DOHH2 (cell line): ENCODE measurements around the gene PARVB.

Source experiments
- H3F3A ChIP-seq: fragments of 200-600 bp; sonication (generic), shearing (Covaris generic); 2 replicates; pipeline ENCODE4 v1.6.0; 2016; ENCODE audit warnings: antibody characterized with exemption, mild to moderate bottlenecking; ENCODE audit not compliant: control insufficient read depth, insufficient read depth
- H3K27ac ChIP-seq: fragments of 200-600 bp; sonication (generic); 2 replicates; pipeline ENCODE4 v1.5.1; 2014; ENCODE audit warnings: low read depth, mild to moderate bottlenecking, low read length, moderate library complexity
- H3K27me3 ChIP-seq: fragments of 200-600 bp; sonication (generic); 2 replicates; pipeline ENCODE4 v1.6.1; 2014; ENCODE audit warnings: mild to moderate bottlenecking, low read length, mixed read lengths; ENCODE audit not compliant: control insufficient read depth
- H3K36me3 ChIP-seq: fragments of 200-600 bp; sonication (generic); 2 replicates; pipeline ENCODE4 v1.6.1; 2014; ENCODE audit warnings: mild to moderate bottlenecking, low read length, moderate library complexity, mixed read lengths; ENCODE audit not compliant: control insufficient read depth
- H3K4me1 ChIP-seq: fragments of 200-600 bp; sonication (generic); 2 replicates; pipeline ENCODE4 v1.6.1; 2014; ENCODE audit warnings: mild to moderate bottlenecking, low read length, mixed read lengths; ENCODE audit not compliant: control insufficient read depth
- H3K4me2 ChIP-seq: fragments of 200-600 bp; sonication (generic); 2 replicates; pipeline ENCODE4 v1.6.0; 2014; ENCODE audit warnings: mild to moderate bottlenecking, low read length, moderate library complexity
- H3K4me3 ChIP-seq: fragments of 200-600 bp; sonication (generic); 2 replicates; pipeline ENCODE4 v1.5.1; 2014; ENCODE audit warnings: mild to moderate bottlenecking, low read length, mixed read lengths
- H3K79me2 ChIP-seq: fragments of 200-600 bp; sonication (generic); 2 replicates; pipeline ENCODE4 v1.6.1; 2014; ENCODE audit warnings: mild to moderate bottlenecking, low read length, mixed read lengths; ENCODE audit not compliant: control insufficient read depth
- H3K9me2 ChIP-seq: fragments of 200-600 bp; sonication (generic); replicated peaks from 2 replicates; pipeline ENCODE4 v1.6.1; 2014; ENCODE audit warnings: mild to moderate bottlenecking, low read length, mixed read lengths; ENCODE audit not compliant: control insufficient read depth
- H3K9me3 ChIP-seq: fragments of 200-600 bp; sonication (generic); 2 replicates; pipeline ENCODE4 v1.6.1; 2014; ENCODE audit warnings: antibody characterized with exemption, low read length, mixed read lengths; ENCODE audit not compliant: control insufficient read depth, insufficient read depth
- H4K20me1 ChIP-seq: fragments of 200-600 bp; sonication (generic); 2 replicates; pipeline ENCODE4 v1.6.0; 2014; ENCODE audit warnings: low read depth, mild to moderate bottlenecking, antibody characterized with exemption, low read length, moderate library complexity; ENCODE audit not compliant: control insufficient read depth, insufficient read depth
- EZH2phosphoT487 ChIP-seq: fragments of 200-600 bp; sonication (generic); IDR thresholded peaks from 2 replicates; pipeline ENCODE4 v1.6.1; 2017; ENCODE audit warnings: borderline replicate concordance, mild to moderate bottlenecking, antibody characterized with exemption, low read length, moderate library complexity, mixed read lengths
- TF ChIP-seq, protein P1 (sequence below): fragments of 200-600 bp; sonication (generic); IDR thresholded peaks from one replicate; pipeline ENCODE4 v1.5.1; 2014; ENCODE audit warnings: antibody characterized with exemption, mild to moderate bottlenecking, low read depth, low read length; ENCODE audit not compliant: poor library complexity, severe bottlenecking

Gene PARVB

DNA sequence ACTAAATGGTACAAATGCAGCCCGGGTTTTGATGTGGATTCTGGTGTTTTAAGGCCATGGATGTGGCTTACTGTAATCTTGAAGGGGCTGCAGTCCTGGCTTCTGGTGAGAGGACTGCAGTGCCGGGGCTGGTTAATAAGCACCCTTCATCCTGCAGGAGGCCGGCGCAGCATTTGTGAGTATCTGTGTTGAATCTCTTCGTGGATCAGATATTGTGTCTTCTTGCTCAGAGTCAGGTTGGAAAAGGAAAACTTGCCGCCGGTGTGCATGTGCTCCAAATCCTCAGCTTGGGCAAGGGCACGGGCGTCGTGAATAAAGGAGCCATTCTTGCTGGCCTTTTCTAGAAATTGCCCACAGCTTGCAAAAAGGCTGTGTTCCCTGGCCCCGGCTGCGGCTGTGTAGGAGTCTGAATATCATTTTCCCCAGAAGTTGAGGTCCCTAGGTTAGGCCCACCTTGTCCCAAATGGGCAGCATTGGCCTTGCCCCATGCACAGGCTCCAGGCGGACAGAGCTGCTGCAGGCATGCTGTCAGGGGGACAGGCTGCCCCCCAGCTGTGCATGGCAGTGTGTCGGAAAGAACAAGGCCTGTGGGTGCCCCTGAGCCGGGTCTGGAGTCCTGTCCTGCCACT lies 28.9 kb upstream of the PARVB start:
- Histone ChIP-seq H3K4me2 (no peak overlapping the region), H3K79me2 (0 out of 2 replicates have a peak, but pooled peaks cover 7% of the 10 kb centered on the region)

DNA sequence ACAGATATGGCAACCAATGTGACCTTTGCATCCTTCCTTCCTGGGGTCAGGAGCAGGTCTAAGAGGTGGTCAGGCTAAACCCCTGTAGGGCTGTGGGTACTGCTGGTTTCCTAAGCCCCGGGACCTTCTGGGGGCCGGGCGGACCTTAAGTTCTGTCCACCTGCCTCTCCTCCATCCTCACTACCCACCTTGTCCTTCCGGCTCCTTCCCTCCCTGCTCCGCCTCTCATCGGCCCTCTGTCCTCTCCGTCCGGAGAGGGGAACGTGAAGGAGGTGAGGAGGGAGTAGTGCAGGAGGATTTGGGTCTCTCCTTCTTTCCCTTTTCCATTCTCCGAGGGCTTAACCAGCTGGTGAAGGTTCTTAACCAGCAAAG lies 28.3 kb upstream of the PARVB start:
- H3K4me2 ChIP-seq = peak overlapping the region; percentile 38
- H3K4me3 ChIP-seq = peak overlapping the region; percentile 23
- H3K36me3 ChIP-seq = peaks cover 80% of the 10 kb centered on the region

More for the DNA sequence above, 28.9 kb upstream of the PARVB start:
- TF ChIP-seq, protein P1, sequence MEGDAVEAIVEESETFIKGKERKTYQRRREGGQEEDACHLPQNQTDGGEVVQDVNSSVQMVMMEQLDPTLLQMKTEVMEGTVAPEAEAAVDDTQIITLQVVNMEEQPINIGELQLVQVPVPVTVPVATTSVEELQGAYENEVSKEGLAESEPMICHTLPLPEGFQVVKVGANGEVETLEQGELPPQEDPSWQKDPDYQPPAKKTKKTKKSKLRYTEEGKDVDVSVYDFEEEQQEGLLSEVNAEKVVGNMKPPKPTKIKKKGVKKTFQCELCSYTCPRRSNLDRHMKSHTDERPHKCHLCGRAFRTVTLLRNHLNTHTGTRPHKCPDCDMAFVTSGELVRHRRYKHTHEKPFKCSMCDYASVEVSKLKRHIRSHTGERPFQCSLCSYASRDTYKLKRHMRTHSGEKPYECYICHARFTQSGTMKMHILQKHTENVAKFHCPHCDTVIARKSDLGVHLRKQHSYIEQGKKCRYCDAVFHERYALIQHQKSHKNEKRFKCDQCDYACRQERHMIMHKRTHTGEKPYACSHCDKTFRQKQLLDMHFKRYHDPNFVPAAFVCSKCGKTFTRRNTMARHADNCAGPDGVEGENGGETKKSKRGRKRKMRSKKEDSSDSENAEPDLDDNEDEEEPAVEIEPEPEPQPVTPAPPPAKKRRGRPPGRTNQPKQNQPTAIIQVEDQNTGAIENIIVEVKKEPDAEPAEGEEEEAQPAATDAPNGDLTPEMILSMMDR = no peak
- TF ChIP-seq EZH2phosphoT487 = no peak
- Histone ChIP-seq H3K27ac (no peak overlapping the region), H3F3A (no peaks in the 10 kb centered on the region), H3K36me3 (peaks cover 86% of the 10 kb centered on the region), H3K27me3 (no peaks in the 10 kb centered on the region), H3K9me3 (no peaks in the 10 kb centered on the region), H3K4me3 (no peak overlapping the region), H3K4me1 (peaks cover 41% of the 10 kb centered on the region), H4K20me1 (peaks cover 6% of the 10 kb centered on the region; the same call in 1 of the 2 replicates), H3K9me2 (no peaks in the 10 kb centered on the region)

DNA sequence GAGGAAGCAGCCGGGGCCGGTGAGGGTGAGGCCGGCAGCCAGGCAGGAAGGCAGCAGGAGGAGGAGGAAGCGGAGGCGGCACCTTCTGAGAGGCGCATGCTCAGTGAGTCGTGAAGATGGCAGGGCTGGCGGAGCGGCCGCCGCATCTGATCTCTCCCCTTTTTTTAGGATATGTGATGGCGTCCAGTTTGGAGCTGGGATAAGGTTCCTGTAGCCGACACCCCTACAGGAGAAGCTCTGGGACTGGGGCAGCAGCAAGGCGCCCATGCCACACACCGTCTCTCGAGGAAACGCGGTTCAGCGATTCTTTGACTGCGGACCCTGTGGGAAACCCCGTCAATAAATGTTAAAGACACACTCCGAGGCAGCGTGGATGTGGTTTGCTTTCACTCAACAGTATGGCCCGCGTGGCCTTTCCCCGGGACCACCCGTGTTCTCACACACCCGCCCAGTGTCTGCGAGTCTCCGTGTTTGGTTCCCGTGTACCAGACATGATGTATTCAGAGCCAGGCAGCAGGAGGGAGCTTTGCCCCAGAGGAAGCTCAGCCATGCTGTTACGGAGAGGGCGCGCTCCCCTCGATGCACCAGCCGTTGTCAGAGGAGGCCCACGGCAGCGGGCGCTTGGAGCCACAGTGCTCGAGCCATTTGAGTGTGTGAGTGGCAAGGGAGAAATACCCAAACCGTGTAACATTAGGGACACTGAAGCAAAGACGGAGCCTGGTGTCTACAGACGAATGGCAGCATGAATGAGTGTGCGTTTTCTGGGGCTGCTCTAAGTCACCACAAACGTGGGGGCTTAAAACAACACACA lies 27.7 kb upstream of the PARVB start:
- H3K79me2 ChIP-seq = 0 out of 2 replicates have a peak, but pooled peaks cover 7% of the 10 kb centered on the region
- peak overlapping the region; percentile 38 for H3K4me2 ChIP-seq
- peaks cover 6% of the 10 kb centered on the region; the same call in 1 of the 2 replicates for H4K20me1 ChIP-seq
- peak overlapping the region; percentile 23 for H3K4me3 ChIP-seq
- no peaks in the 10 kb centered on the region for H3F3A ChIP-seq
- no peaks in the 10 kb centered on the region for H3K9me3 ChIP-seq
- H3K27me3 ChIP-seq = no peaks in the 10 kb centered on the region
- peaks cover 80% of the 10 kb centered on the region for H3K36me3 ChIP-seq
- no peak overlapping the region for H3K27ac ChIP-seq
- H3K9me2 ChIP-seq = no peaks in the 10 kb centered on the region
- TF ChIP-seq, protein P1 = no peak
- TF ChIP-seq EZH2phosphoT487 = no peak
- peaks cover 48% of the 10 kb centered on the region for H3K4me1 ChIP-seq

More for the DNA sequence above, 28.3 kb upstream of the PARVB start:
- no peak overlapping the region for H3K27ac ChIP-seq
- TF ChIP-seq, protein P1 = no peak
- TF ChIP-seq EZH2phosphoT487 = no peak
- H3F3A ChIP-seq = no peaks in the 10 kb centered on the region
- peaks cover 47% of the 10 kb centered on the region for H3K4me1 ChIP-seq
- H3K9me2 ChIP-seq = no peaks in the 10 kb centered on the region
- no peaks in the 10 kb centered on the region for H3K9me3 ChIP-seq
- 0 out of 2 replicates have a peak, but pooled peaks cover 7% of the 10 kb centered on the region for H3K79me2 ChIP-seq
- H4K20me1 ChIP-seq = peaks cover 6% of the 10 kb centered on the region; the same call in 1 of the 2 replicates
- H3K27me3 ChIP-seq = no peaks in the 10 kb centered on the region
